ENCODE results near the gene G3BP1. TPM values are rescaled to one million over a fixed set of nuclear protein-coding genes. Genes with fewer than 3 reads are reported as not detected.

The G3BP1 gene
- total and polyA plus RNA-seq, 2 experiments from 2014 or later = 134 to 189 TPM

- Histone ChIP-seq H3K4me3 (no peak overlapping the region), H3K4me1 (ENCODE audit: insufficient read depth) (peaks cover 20% of the 10 kb centered on the region), H3K27ac (no peak overlapping the region), H3K27me3 (replicated peaks; ENCODE audit: insufficient read depth) (no peaks in the 10 kb centered on the region), H3K9ac (no peak overlapping the region), H2AFZ (no peak overlapping the region), H3K4me2 (ENCODE audit: unreplicated experiment) (no peak overlapping the region), H3K79me2 (ENCODE audit: insufficient read depth) (peaks cover 100% of the 10 kb centered on the region), H3K9me3 (ENCODE audit: low read depth) (no peaks in the 10 kb centered on the region), H3F3A (ENCODE audit: insufficient read depth) (peaks cover under 1% of the 10 kb centered on the region; the same call in 1 of the 2 replicates), H4K20me1 (ENCODE audit: insufficient read depth) (peaks cover 50% of the 10 kb centered on the region), H3K36me3 (ENCODE audit: low read depth) (peaks cover 20% of the 10 kb centered on the region; the same call in 1 of the 2 replicates), H3K9me2 (ENCODE audit: insufficient read depth) (no peaks in the 10 kb centered on the region)
- in situ Hi-C loops (cut with MboI) = no loop called here
- WGBS, 2 experiments (ENCODE audit: low coverage in 1 of 2, low lambda C conversion rate in 2 of 2, missing lambda C conversion rate in 2 of 2) = 81 to 82% methylated on average over 3 of the region's 3 CpGs
- TF ChIP-seq EZH2phosphoT487 (IDR thresholded peaks at IDR 0.05; ENCODE audit: insufficient read depth, low read depth) = no peak
- TF ChIP-seq EZH2 (IDR thresholded peaks at IDR 0.05; ENCODE audit: insufficient read depth, poor library complexity, severe bottlenecking) = no peak
- no peak for DNase-seq
Measured at GRCh38 chr5:151784141-151784540, 12.4 kb downstream of the G3BP1 start.

DNA sequence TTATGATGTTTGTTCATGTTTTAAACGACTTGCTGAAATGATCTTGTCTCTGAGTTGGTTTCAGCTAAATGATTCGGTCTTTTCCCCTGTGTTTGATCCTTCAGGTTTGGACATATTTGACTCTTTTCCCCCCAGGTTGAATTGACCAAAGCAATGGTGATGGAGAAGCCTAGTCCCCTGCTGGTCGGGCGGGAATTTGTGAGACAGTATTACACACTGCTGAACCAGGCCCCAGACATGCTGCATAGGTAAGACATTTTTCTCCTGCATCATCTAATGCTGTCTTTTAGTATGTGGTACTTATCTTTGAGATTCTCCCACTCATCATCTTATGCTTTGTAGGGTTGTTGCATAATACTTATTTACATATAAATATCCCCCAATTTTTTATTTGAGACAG lies 14.7 kb downstream of the G3BP1 start:
- 85 to 90% methylated on average over 4 of the region's 4 CpGs for WGBS, 2 experiments (ENCODE audit: low coverage in 1 of 2, low lambda C conversion rate in 2 of 2, missing lambda C conversion rate in 2 of 2)
- no peak overlapping the region for H2AFZ ChIP-seq

GRCh38 chr5:151787817-151788216 lies 16.1 kb downstream of the G3BP1 start:
- 78 to 81% methylated on average over 6 of the region's 6 CpGs for WGBS, 2 experiments (ENCODE audit: low coverage in 1 of 2, low lambda C conversion rate in 2 of 2, missing lambda C conversion rate in 2 of 2)
- Histone ChIP-seq H3K4me3 (no peak overlapping the region), H3K27me3 (replicated peaks; ENCODE audit: insufficient read depth) (no peaks in the 10 kb centered on the region), H2AFZ (no peak overlapping the region), H3K9me2 (ENCODE audit: insufficient read depth) (no peaks in the 10 kb centered on the region), H3K9me3 (ENCODE audit: low read depth) (no peaks in the 10 kb centered on the region), H3K9ac (no peak overlapping the region), H3K4me1 (ENCODE audit: insufficient read depth) (peaks cover 4% of the 10 kb centered on the region; the same call in 1 of the 2 replicates), H3K27ac (no peak overlapping the region), H4K20me1 (ENCODE audit: insufficient read depth) (peaks cover 24% of the 10 kb centered on the region), H3K4me2 (ENCODE audit: unreplicated experiment) (no peak overlapping the region), H3K36me3 (ENCODE audit: low read depth) (peaks cover 55% of the 10 kb centered on the region), H3F3A (ENCODE audit: insufficient read depth) (peaks cover 16% of the 10 kb centered on the region; the same call in 1 of the 2 replicates), H3K79me2 (ENCODE audit: insufficient read depth) (peaks cover 100% of the 10 kb centered on the region)
- in situ Hi-C loops (cut with MboI) = no loop called here
- DNase-seq = no peak
- TF ChIP-seq EZH2phosphoT487 (IDR thresholded peaks at IDR 0.05; ENCODE audit: insufficient read depth, low read depth) (no peak), EZH2 (IDR thresholded peaks at IDR 0.05; ENCODE audit: insufficient read depth, poor library complexity, severe bottlenecking) (no peak)

More for the DNA sequence above, 14.7 kb downstream of the G3BP1 start:
- Histone ChIP-seq H3K36me3 (ENCODE audit: low read depth) (peaks cover 43% of the 10 kb centered on the region), H3K4me2 (ENCODE audit: unreplicated experiment) (no peak overlapping the region), H3K9me2 (ENCODE audit: insufficient read depth) (no peaks in the 10 kb centered on the region), H3F3A (ENCODE audit: insufficient read depth) (peaks cover 10% of the 10 kb centered on the region; the same call in 1 of the 2 replicates), H4K20me1 (ENCODE audit: insufficient read depth) (peaks cover 36% of the 10 kb centered on the region), H3K27ac (no peak overlapping the region), H3K4me3 (no peak overlapping the region), H3K27me3 (replicated peaks; ENCODE audit: insufficient read depth) (no peaks in the 10 kb centered on the region), H3K79me2 (ENCODE audit: insufficient read depth) (peaks cover 100% of the 10 kb centered on the region), H3K9me3 (ENCODE audit: low read depth) (no peaks in the 10 kb centered on the region), H3K9ac (no peak overlapping the region), H3K4me1 (ENCODE audit: insufficient read depth) (peaks cover 17% of the 10 kb centered on the region)
- in situ Hi-C loops (cut with MboI) = no loop called here
- no peak for DNase-seq
- no peak for TF ChIP-seq EZH2phosphoT487 (IDR thresholded peaks at IDR 0.05; ENCODE audit: insufficient read depth, low read depth)

DNA sequence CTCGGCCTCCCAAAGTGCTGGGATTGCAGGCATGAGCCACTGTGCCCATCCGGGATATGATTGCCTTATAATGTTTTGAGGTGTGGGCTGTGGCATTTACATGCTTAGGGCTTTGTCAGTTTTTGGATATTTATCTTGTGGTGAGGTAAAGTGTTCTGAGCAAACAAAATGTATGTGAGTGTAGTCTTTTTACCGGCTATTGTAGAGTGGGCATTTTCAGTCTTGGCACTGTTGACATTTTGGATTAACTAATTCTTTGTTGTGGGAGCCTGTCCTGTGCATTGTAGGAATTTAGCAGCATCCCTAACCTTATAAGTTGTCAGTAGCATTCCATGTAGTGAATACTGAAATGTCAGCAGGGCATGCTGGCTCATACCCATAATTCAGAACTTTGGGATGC lies 21.6 kb downstream of the G3BP1 start:
- Histone ChIP-seq H3K9me3 (ENCODE audit: low read depth) (no peaks in the 10 kb centered on the region), H3K27ac (no peak overlapping the region), H3F3A (ENCODE audit: insufficient read depth) (peaks cover 37% of the 10 kb centered on the region), H3K79me2 (ENCODE audit: insufficient read depth) (peaks cover 100% of the 10 kb centered on the region), H3K27me3 (replicated peaks; ENCODE audit: insufficient read depth) (no peaks in the 10 kb centered on the region), H3K9me2 (ENCODE audit: insufficient read depth) (no peaks in the 10 kb centered on the region), H3K4me2 (ENCODE audit: unreplicated experiment) (no peak overlapping the region), H3K4me3 (no peak overlapping the region), H2AFZ (no peak overlapping the region), H3K4me1 (ENCODE audit: insufficient read depth) (no peaks in the 10 kb centered on the region), H4K20me1 (ENCODE audit: insufficient read depth) (peaks cover under 1% of the 10 kb centered on the region; the same call in 1 of the 2 replicates), H3K36me3 (ENCODE audit: low read depth) (peaks cover 92% of the 10 kb centered on the region), H3K9ac (no peak overlapping the region)
- TF ChIP-seq EZH2phosphoT487 (IDR thresholded peaks at IDR 0.05; ENCODE audit: insufficient read depth, low read depth) (no peak), EZH2 (IDR thresholded peaks at IDR 0.05; ENCODE audit: insufficient read depth, poor library complexity, severe bottlenecking) (no peak)
- 84% methylated on average over 3 of the region's 3 CpGs for WGBS, 2 experiments (ENCODE audit: low coverage in 1 of 2, low lambda C conversion rate in 2 of 2, missing lambda C conversion rate in 2 of 2)
- no peak for DNase-seq
- in situ Hi-C loops (cut with MboI) = no loop called here

GRCh38 chr5:151795426-151795825 lies 23.7 kb downstream of the G3BP1 start:
- in situ Hi-C loops (cut with MboI) = no loop called here
- Histone ChIP-seq H3K9ac (no peak overlapping the region), H3K4me2 (ENCODE audit: unreplicated experiment) (no peak overlapping the region), H3K4me3 (no peak overlapping the region), H3K9me2 (ENCODE audit: insufficient read depth) (no peaks in the 10 kb centered on the region), H3K4me1 (ENCODE audit: insufficient read depth) (peaks cover 13% of the 10 kb centered on the region), H4K20me1 (ENCODE audit: insufficient read depth) (0 out of 2 replicates have a peak, but pooled peaks cover 4% of the 10 kb centered on the region), H3K9me3 (ENCODE audit: low read depth) (no peaks in the 10 kb centered on the region), H3K36me3 (ENCODE audit: low read depth) (peaks cover 91% of the 10 kb centered on the region), H3K27ac (no peak overlapping the region), H3K27me3 (replicated peaks; ENCODE audit: insufficient read depth) (no peaks in the 10 kb centered on the region), H3K79me2 (ENCODE audit: insufficient read depth) (peaks cover 100% of the 10 kb centered on the region), H3F3A (ENCODE audit: insufficient read depth) (peaks cover 38% of the 10 kb centered on the region), H2AFZ (no peak overlapping the region)
- no peak for DNase-seq
- 91 to 100% methylated on average over 1 of the region's 1 CpG for WGBS, 2 experiments (ENCODE audit: low coverage in 1 of 2, low lambda C conversion rate in 2 of 2, missing lambda C conversion rate in 2 of 2)
- TF ChIP-seq EZH2phosphoT487 (IDR thresholded peaks at IDR 0.05; ENCODE audit: insufficient read depth, low read depth) (no peak), EZH2 (IDR thresholded peaks at IDR 0.05; ENCODE audit: insufficient read depth, poor library complexity, severe bottlenecking) (no peak)

All from GM23248 (cell line).